ENCODE data around the gene FGFRL1. TPM values are rescaled to one million over a fixed set of nuclear protein-coding genes. Genes with fewer than 3 reads are reported as not detected.
A peak's percentile ranks its signal among the peaks of the same experiment; 100 is the strongest.

Gene FGFRL1
- total and polyA plus RNA-seq, 2 experiments from 2014 or later: 10.8 to 58.7 TPM

GRCh38 chr4:1030031-1030430 is 18.6 kb downstream of the FGFRL1 start:
- Histone ChIP-seq H3K36me3 (ENCODE audit: low read depth) (no peaks in the 10 kb centered on the region), H3K9me3 (ENCODE audit: low read depth) (no peaks in the 10 kb centered on the region), H3K9ac (no peak overlapping the region), H3K79me2 (ENCODE audit: insufficient read depth) (no peaks in the 10 kb centered on the region), H3K9me2 (ENCODE audit: insufficient read depth) (no peaks in the 10 kb centered on the region), H4K20me1 (ENCODE audit: insufficient read depth) (no peaks in the 10 kb centered on the region), H3K4me2 (ENCODE audit: unreplicated experiment) (no peak overlapping the region), H3K4me1 (ENCODE audit: insufficient read depth) (peaks cover 16% of the 10 kb centered on the region), H3K27me3 (replicated peaks; ENCODE audit: insufficient read depth) (no peaks in the 10 kb centered on the region), H2AFZ (no peak overlapping the region), H3K4me3 (no peak overlapping the region), H3K27ac (no peak overlapping the region), H3F3A (ENCODE audit: insufficient read depth) (no peaks in the 10 kb centered on the region)
- in situ Hi-C loops (cut with MboI): no loop called here
- no peak for TF ChIP-seq EZH2 (IDR thresholded peaks at IDR 0.05; ENCODE audit: insufficient read depth, poor library complexity, severe bottlenecking)
- TF ChIP-seq EZH2phosphoT487 (IDR thresholded peaks at IDR 0.05; ENCODE audit: insufficient read depth, low read depth): no peak
- DNase-seq: no peak
- 74 to 76% methylated on average over 5 to 10 of the region's 12 CpGs for WGBS, 2 experiments (ENCODE audit: low coverage in 1 of 2, low lambda C conversion rate in 2 of 2, missing lambda C conversion rate in 2 of 2)

GRCh38 chr4:1030559-1030958 is 19.1 kb downstream of the FGFRL1 start:
- Histone ChIP-seq H3F3A (ENCODE audit: insufficient read depth) (no peaks in the 10 kb centered on the region), H3K27ac (no peak overlapping the region), H3K9ac (no peak overlapping the region), H3K9me3 (ENCODE audit: low read depth) (no peaks in the 10 kb centered on the region), H3K4me1 (ENCODE audit: insufficient read depth) (peaks cover 21% of the 10 kb centered on the region), H3K36me3 (ENCODE audit: low read depth) (no peaks in the 10 kb centered on the region), H3K79me2 (ENCODE audit: insufficient read depth) (no peaks in the 10 kb centered on the region), H2AFZ (no peak overlapping the region), H3K4me3 (no peak overlapping the region), H3K4me2 (ENCODE audit: unreplicated experiment) (no peak overlapping the region), H4K20me1 (ENCODE audit: insufficient read depth) (no peaks in the 10 kb centered on the region), H3K9me2 (ENCODE audit: insufficient read depth) (no peaks in the 10 kb centered on the region), H3K27me3 (replicated peaks; ENCODE audit: insufficient read depth) (no peaks in the 10 kb centered on the region)
- in situ Hi-C loops (cut with MboI): no loop called here
- WGBS, 2 experiments (ENCODE audit: low coverage in 1 of 2, low lambda C conversion rate in 2 of 2, missing lambda C conversion rate in 2 of 2): 83 to 84% methylated on average over 10 to 15 of the region's 16 CpGs
- TF ChIP-seq EZH2phosphoT487 (IDR thresholded peaks at IDR 0.05; ENCODE audit: insufficient read depth, low read depth): no peak
- TF ChIP-seq EZH2 (IDR thresholded peaks at IDR 0.05; ENCODE audit: insufficient read depth, poor library complexity, severe bottlenecking): no peak
- DNase-seq: no peak

GRCh38 chr4:1031346-1031745 is 19.9 kb downstream of the FGFRL1 start:
- no peak for TF ChIP-seq EZH2phosphoT487 (IDR thresholded peaks at IDR 0.05; ENCODE audit: insufficient read depth, low read depth)
- no peak for TF ChIP-seq EZH2 (IDR thresholded peaks at IDR 0.05; ENCODE audit: insufficient read depth, poor library complexity, severe bottlenecking)
- DNase-seq: no peak
- H3K4me2 ChIP-seq (ENCODE audit: unreplicated experiment): no peak overlapping the region
- no peaks in the 10 kb centered on the region for H3K79me2 ChIP-seq (ENCODE audit: insufficient read depth)
- H3K36me3 ChIP-seq (ENCODE audit: low read depth): no peaks in the 10 kb centered on the region
- H3K27ac ChIP-seq: no peak overlapping the region
- H3K27me3 ChIP-seq (replicated peaks; ENCODE audit: insufficient read depth): no peaks in the 10 kb centered on the region
- H3K9me2 ChIP-seq (ENCODE audit: insufficient read depth): no peaks in the 10 kb centered on the region
- H3K4me1 ChIP-seq (ENCODE audit: insufficient read depth): peaks cover 24% of the 10 kb centered on the region
- no peak overlapping the region for H2AFZ ChIP-seq
- WGBS, 2 experiments (ENCODE audit: low coverage in 1 of 2, low lambda C conversion rate in 2 of 2, missing lambda C conversion rate in 2 of 2): 91 to 93% methylated on average over 7 to 8 of the region's 8 CpGs
- H3K9me3 ChIP-seq (ENCODE audit: low read depth): no peaks in the 10 kb centered on the region
- in situ Hi-C loops (cut with MboI): no loop called here
- H3K9ac ChIP-seq: no peak overlapping the region
- H3F3A ChIP-seq (ENCODE audit: insufficient read depth): no peaks in the 10 kb centered on the region
- H4K20me1 ChIP-seq (ENCODE audit: insufficient read depth): no peaks in the 10 kb centered on the region
- no peak overlapping the region for H3K4me3 ChIP-seq

- no peaks in the 10 kb centered on the region for H3K79me2 ChIP-seq (ENCODE audit: insufficient read depth)
- H3K9ac ChIP-seq: no peak overlapping the region
- no peaks in the 10 kb centered on the region for H3K36me3 ChIP-seq (ENCODE audit: low read depth)
- WGBS, 2 experiments (ENCODE audit: low coverage in 1 of 2, low lambda C conversion rate in 2 of 2, missing lambda C conversion rate in 2 of 2): 61 to 65% methylated on average over 31 to 35 of the region's 37 CpGs
- no peaks in the 10 kb centered on the region for H3K9me2 ChIP-seq (ENCODE audit: insufficient read depth)
- no peaks in the 10 kb centered on the region for H3K27me3 ChIP-seq (replicated peaks; ENCODE audit: insufficient read depth)
- in situ Hi-C loops (cut with MboI): no loop called here
- peak; percentile 35 for DNase-seq
- TF ChIP-seq EZH2 (IDR thresholded peaks at IDR 0.05; ENCODE audit: insufficient read depth, poor library complexity, severe bottlenecking) (no peak), EZH2phosphoT487 (IDR thresholded peaks at IDR 0.05; ENCODE audit: insufficient read depth, low read depth) (no peak)
- H3K4me1 ChIP-seq (ENCODE audit: insufficient read depth): peaks cover 24% of the 10 kb centered on the region
- no peak overlapping the region for H3K27ac ChIP-seq
- no peak overlapping the region for H2AFZ ChIP-seq
- no peaks in the 10 kb centered on the region for H4K20me1 ChIP-seq (ENCODE audit: insufficient read depth)
- no peaks in the 10 kb centered on the region for H3K9me3 ChIP-seq (ENCODE audit: low read depth)
- no peak overlapping the region for H3K4me2 ChIP-seq (ENCODE audit: unreplicated experiment)
- no peaks in the 10 kb centered on the region for H3F3A ChIP-seq (ENCODE audit: insufficient read depth)
- H3K4me3 ChIP-seq: no peak overlapping the region
Observed at GRCh38 chr4:1031956-1032795, 20.8 kb downstream of the FGFRL1 start.

Data from GM23248 (cell line).